HL-60 (cell line): ENCODE data around the gene PDZD8.

Experiments used
- DNase-seq, 2 experiments: peaks; one replicate each; pipeline ENCODE4 v3.0.0-alpha.2; 2010 to 2020; ENCODE audit warnings: low read depth in 1 of 2, low spot score in 1 of 2
- H3K27ac ChIP-seq: fragments of 250-450 bp; sonication (Bioruptor Pico); replicated peaks from 2 replicates; pipeline ENCODE4 v1.5.1; 2020; ENCODE audit warnings: mild to moderate bottlenecking, moderate library complexity
- H3K27me3 ChIP-seq: fragments of 250-450 bp; sonication (Bioruptor Pico); 2 replicates; pipeline ENCODE4 v1.5.1; 2021; ENCODE audit warnings: mild to moderate bottlenecking, moderate library complexity; ENCODE audit not compliant: insufficient read depth, poor library complexity, severe bottlenecking
- H3K4me3 ChIP-seq: replicated peaks from 2 replicates; pipeline ENCODE4 v1.5.1; 2011; ENCODE audit warnings: mild to moderate bottlenecking, control low read depth, low read length; ENCODE audit not compliant: insufficient read depth
- CTCF ChIP-seq: IDR thresholded peaks from one replicate; pipeline ENCODE4 v1.5.1; 2011; ENCODE audit warnings: low read length, control low read depth, inconsistent platforms; ENCODE audit not compliant: insufficient read depth
- GABPA ChIP-seq: IDR thresholded peaks from 2 replicates; pipeline ENCODE4 v1.6.1; 2012; ENCODE audit warnings: low read depth
- POLR2AphosphoS5 ChIP-seq: IDR thresholded peaks from 2 replicates; pipeline ENCODE4 v1.6.1; 2012; ENCODE audit warnings: low read depth
- REST ChIP-seq: IDR thresholded peaks from 2 replicates; pipeline ENCODE4 v1.6.1; 2012; ENCODE audit warnings: low read depth; ENCODE audit not compliant: insufficient replicate concordance
- SPI1 ChIP-seq: IDR thresholded peaks from 2 replicates; pipeline ENCODE4 v1.6.1; 2012; ENCODE audit warnings: low read depth, mild to moderate bottlenecking, borderline replicate concordance

Gene PDZD8

GRCh38 chr10:117275121-117275520 lies 100.1 kb downstream of the PDZD8 start:
- no peak for DNase-seq
- H3K27me3 ChIP-seq: no peaks in the 10 kb centered on the region
- TF ChIP-seq POLR2AphosphoS5: no peak
- TF ChIP-seq SPI1: no peak
- TF ChIP-seq REST: no peak
- no peak for TF ChIP-seq CTCF
- TF ChIP-seq GABPA: no peak
- H3K4me3 ChIP-seq: no peak overlapping the region
- no peak overlapping the region for H3K27ac ChIP-seq

GRCh38 chr10:117274509-117274908 lies 100.7 kb downstream of the PDZD8 start:
- no peak for DNase-seq
- Histone ChIP-seq H3K4me3 (no peak overlapping the region), H3K27me3 (no peaks in the 10 kb centered on the region), H3K27ac (no peak overlapping the region)
- TF ChIP-seq GABPA (no peak), POLR2AphosphoS5 (0 out of 2 replicates have a peak, but pooled peaks have one; percentile 53)

GRCh38 chr10:117273980-117274379 lies 101.3 kb downstream of the PDZD8 start:
- DNase-seq: no peak
- Histone ChIP-seq H3K27me3 (no peaks in the 10 kb centered on the region), H3K4me3 (no peak overlapping the region), H3K27ac (no peak overlapping the region)
- TF ChIP-seq GABPA: no peak
- TF ChIP-seq SPI1: no peak
- TF ChIP-seq POLR2AphosphoS5: no peak
- TF ChIP-seq REST: no peak
- TF ChIP-seq CTCF: no peak

- TF ChIP-seq CTCF (no peak), GABPA (no peak), REST (no peak), POLR2AphosphoS5 (no peak), SPI1 (no peak)
- Histone ChIP-seq H3K27me3 (no peaks in the 10 kb centered on the region), H3K4me3 (no peak overlapping the region), H3K27ac (no peak overlapping the region)
- peak in 1 of 2 experiments; percentile 5 for DNase-seq
Measured at GRCh38 chr10:117272195-117273076, 102.8 kb downstream of the PDZD8 start.
